NT2/D1 (cell line): ENCODE results near the gene RSRC1.

Source experiments
- DNase-seq: peaks from one replicate; pipeline ENCODE4 v3.0.0-alpha.2; 2011; ENCODE audit warnings: low read depth, low spot score
- H3K27me3 ChIP-seq: 2 replicates; pipeline ENCODE4 v1.6.0; 2011; ENCODE audit warnings: mild to moderate bottlenecking; ENCODE audit not compliant: insufficient read length, insufficient read depth
- H3K36me3 ChIP-seq: 2 replicates; pipeline ENCODE4 v1.6.1; 2011; ENCODE audit warnings: mild to moderate bottlenecking, low read length, mixed read lengths; ENCODE audit not compliant: insufficient read depth, insufficient read length
- H3K4me1 ChIP-seq: 2 replicates; pipeline ENCODE4 v1.5.1; 2011; ENCODE audit not compliant: insufficient read depth, insufficient read length
- H3K4me3 ChIP-seq: 2 replicates; pipeline ENCODE4 v1.5.1; 2011; ENCODE audit warnings: low read depth; ENCODE audit not compliant: insufficient read length
- H3K9ac ChIP-seq: 2 replicates; pipeline ENCODE4 v1.6.0; 2011; ENCODE audit warnings: low read depth; ENCODE audit not compliant: insufficient read length
- H3K9me3 ChIP-seq: 2 replicates; pipeline ENCODE4 v1.5.1; 2011; ENCODE audit warnings: mild to moderate bottlenecking, low read length; ENCODE audit not compliant: insufficient read depth
- SUZ12 ChIP-seq: IDR thresholded peaks from 2 replicates; pipeline ENCODE4 v1.6.1; 2011; ENCODE audit not compliant: insufficient read length, insufficient read depth; ENCODE audit errors: extremely low read depth
- YY1 ChIP-seq: IDR thresholded peaks from 2 replicates; pipeline ENCODE4 v1.6.1; 2011; ENCODE audit not compliant: insufficient read length, insufficient read depth
- ZNF274 ChIP-seq: IDR thresholded peaks from 2 replicates; pipeline ENCODE4 v1.6.1; 2011; ENCODE audit warnings: mild to moderate bottlenecking, low read depth, low read length

Gene RSRC1

GRCh38 chr3:158095814-158096704, 13.8 kb upstream of the RSRC1 start:
- no peaks in the 10 kb centered on the region for H3K4me1 ChIP-seq
- TF ChIP-seq YY1 (no peak), SUZ12 (peak; percentile 61)
- H3K9me3 ChIP-seq: no peaks in the 10 kb centered on the region
- peak overlapping the region; percentile 8 for H3K4me3 ChIP-seq
- peaks cover 94% of the 10 kb centered on the region for H3K27me3 ChIP-seq
- no peaks in the 10 kb centered on the region for H3K36me3 ChIP-seq
- H3K9ac ChIP-seq: no peak overlapping the region
- DNase-seq: no peak

- Histone ChIP-seq H3K9me3 (no peaks in the 10 kb centered on the region), H3K4me1 (no peaks in the 10 kb centered on the region), H3K4me3 (no peak overlapping the region), H3K27me3 (peaks cover 99% of the 10 kb centered on the region), H3K9ac (no peak overlapping the region), H3K36me3 (no peaks in the 10 kb centered on the region)
- TF ChIP-seq SUZ12 (no peak), ZNF274 (no peak)
- no peak for DNase-seq
Measured at GRCh38 chr3:158097081-158097592, 12.8 kb upstream of the RSRC1 start.

GRCh38 chr3:158097593-158098308, 12.1 kb upstream of the RSRC1 start:
- Histone ChIP-seq H3K9me3 (no peaks in the 10 kb centered on the region), H3K4me1 (peaks cover 3% of the 10 kb centered on the region), H3K9ac (peak overlapping the region; percentile 90)

GRCh38 chr3:158098309-158098639, 11.6 kb upstream of the RSRC1 start:
- Histone ChIP-seq H3K4me3 (peak overlapping the region; percentile 83), H3K9ac (no peak overlapping the region), H3K9me3 (no peaks in the 10 kb centered on the region), H3K4me1 (peaks cover 7% of the 10 kb centered on the region), H3K27me3 (peaks cover 99% of the 10 kb centered on the region), H3K36me3 (no peaks in the 10 kb centered on the region)
- TF ChIP-seq YY1 (no peak), ZNF274 (no peak), SUZ12 (no peak)
- no peak for DNase-seq

More at GRCh38 chr3:158097593-158098308, 12.1 kb upstream of the RSRC1 start:
- TF ChIP-seq SUZ12 (no peak), YY1 (no peak), ZNF274 (no peak)
- Histone ChIP-seq H3K36me3 (no peaks in the 10 kb centered on the region), H3K27me3 (peaks cover 99% of the 10 kb centered on the region), H3K4me3 (peak overlapping the region; percentile 83)
- DNase-seq: peak; percentile 81

GRCh38 chr3:158098834-158099424, 11.0 kb upstream of the RSRC1 start:
- no peak for TF ChIP-seq ZNF274
- no peak for TF ChIP-seq SUZ12
- no peak for TF ChIP-seq YY1
- Histone ChIP-seq H3K36me3 (no peaks in the 10 kb centered on the region), H3K9me3 (no peaks in the 10 kb centered on the region), H3K4me1 (peaks cover 10% of the 10 kb centered on the region), H3K9ac (no peak overlapping the region), H3K4me3 (no peak overlapping the region), H3K27me3 (peaks cover 99% of the 10 kb centered on the region)
- DNase-seq: no peak

- H3K9ac ChIP-seq: no peak overlapping the region
- no peak for DNase-seq
- H3K36me3 ChIP-seq: no peaks in the 10 kb centered on the region
- H3K27me3 ChIP-seq: peaks cover 99% of the 10 kb centered on the region
- peaks cover 10% of the 10 kb centered on the region for H3K4me1 ChIP-seq
- H3K4me3 ChIP-seq: no peak overlapping the region
- TF ChIP-seq SUZ12 (no peak), YY1 (no peak), ZNF274 (no peak)
- no peaks in the 10 kb centered on the region for H3K9me3 ChIP-seq
Measured at GRCh38 chr3:158100681-158101080, 9.2 kb upstream of the RSRC1 start.
